A549 treated with DMSO at 1 μM for 4 hours (cell line): ENCODE measurements around the gene LAMTOR2. TPM values are rescaled to one million over a fixed set of nuclear protein-coding genes. Genes with fewer than 3 reads are reported as not detected.

ENCODE experiments used
- total RNA-seq: library from RNA; stranded (reverse); fragments of 200-300 nt; extraction: Qiagen RNA extraction; gene quantifications from 5 replicates; pipeline ENCODE4 v1.2.3, GENCODE V29; 2022; ENCODE audit warnings: low read depth

The LAMTOR2 gene
- 146 to 158 TPM (median 152 TPM) in 5 replicates for total RNA-seq

GRCh38 chr1:156054500-156055280 is at the start of gene LAMTOR2:
Gene LAMTOR2, plus strand, starts transcription at chr1:156054782. Its CDS starts 108 bp downstream, at chr1:156054890.

GRCh38 chr1:156020293-156021092 is 34.1 kb upstream of the LAMTOR2 start, which contains the start of gene SSR2:
Gene SSR2, minus strand, starts transcription at chr1:156020951. Its CDS starts 784 bp downstream, at chr1:156020167.

GRCh38 chr1:156053768-156054499 is 648 bp upstream of the LAMTOR2 start, which contains the start of gene UBQLN4:
Gene UBQLN4, minus strand, starts transcription at chr1:156053798. Its CDS starts 97 bp downstream, at chr1:156053701.

GRCh38 chr1:156060937-156061636 is 6.5 kb downstream of the LAMTOR2 start, which contains the start of gene RAB25:
Gene RAB25, plus strand, starts transcription at chr1:156061160. Its CDS starts 241 bp downstream, at chr1:156061401.

GRCh38 chr1:156082309-156083091 is 27.9 kb downstream of the LAMTOR2 start, which contains the start of gene MEX3A:
Gene MEX3A, minus strand, starts transcription at chr1:156082465. Its CDS starts 467 bp downstream, at chr1:156081998.

Other genes with a start within 250 kb of the LAMTOR2 start
- gene GON4L, start 197.6 kb upstream of the LAMTOR2 start, total RNA-seq: 13.7 to 17.9 TPM (median 15.4 TPM) in 5 replicates
- gene SYT11, start 195.2 kb upstream of the LAMTOR2 start, total RNA-seq: 1.1 to 1.7 TPM (median 1.5 TPM) in 5 replicates
- 24.2 to 29.3 TPM (median 26.4 TPM) in 5 replicates for gene RIT1, start 143.4 kb upstream of the LAMTOR2 start, total RNA-seq
- 16.0 to 33.2 TPM (median 30.6 TPM) in 5 replicates for gene KHDC4, start 120.4 kb upstream of the LAMTOR2 start, total RNA-seq
- not detected in 5 replicates for gene RXFP4, start 113.1 kb upstream of the LAMTOR2 start, total RNA-seq
- gene ARHGEF2, start 76.2 kb upstream of the LAMTOR2 start, total RNA-seq: 38.8 to 47.2 TPM (median 41.7 TPM) in 5 replicates
- gene SSR2, start 33.8 kb upstream of the LAMTOR2 start, total RNA-seq: 262 to 276 TPM (median 267 TPM) in 5 replicates
- 38.5 to 48.6 TPM (median 41.7 TPM) in 5 replicates for gene UBQLN4, start 984 bp upstream of the LAMTOR2 start, total RNA-seq
- gene RAB25, start 6.4 kb downstream of the LAMTOR2 start, total RNA-seq: 0.14 TPM in 1 of 5 replicates, not detected in the others
- 1.4 to 3.0 TPM (median 2.5 TPM) in 5 replicates for gene MEX3A, start 27.7 kb downstream of the LAMTOR2 start, total RNA-seq
- 658 to 735 TPM (median 680 TPM) in 5 replicates for gene LMNA, start 59.9 kb downstream of the LAMTOR2 start, total RNA-seq
- gene SEMA4A, start 98.8 kb downstream of the LAMTOR2 start, total RNA-seq: 0.32 to 0.69 TPM (median 0.44 TPM) in 5 replicates
- 27.7 to 35.1 TPM (median 29.0 TPM) in 5 replicates for gene SLC25A44, start 139.3 kb downstream of the LAMTOR2 start, total RNA-seq
- gene PMF1, start 158.2 kb downstream of the LAMTOR2 start, total RNA-seq: 54.6 to 65.6 TPM (median 58.8 TPM) in 5 replicates
- gene BGLAP, start 187.4 kb downstream of the LAMTOR2 start, total RNA-seq: 0.40 to 0.53 TPM (median 0.46 TPM) in 3 of 5 replicates, not detected in the others
- gene PAQR6, start 193.3 kb downstream of the LAMTOR2 start, total RNA-seq: 3.2 to 3.9 TPM (median 3.8 TPM) in 5 replicates
- 44.5 to 51.9 TPM (median 50.1 TPM) in 5 replicates for gene SMG5, start 228.0 kb downstream of the LAMTOR2 start, total RNA-seq
- 5.4 to 10.2 TPM (median 8.3 TPM) in 5 replicates for gene TMEM79, start 229.5 kb downstream of the LAMTOR2 start, total RNA-seq
- gene GLMP, start 240.9 kb downstream of the LAMTOR2 start, total RNA-seq: 35.7 to 51.2 TPM (median 47.4 TPM) in 5 replicates
- gene VHLL, start 244.5 kb downstream of the LAMTOR2 start, total RNA-seq: not detected in 5 replicates